HG03442 (cell line): ENCODE data around the gene DHX16.
"Not testable (repeated sequence)": the region's sequence is repeated elsewhere in the genome, so short reads cannot be mapped to it uniquely, and the experiment has no call there.

Experiments used
- ATAC-seq: cut with Tn5 transposase; IDR thresholded peaks from one replicate; pipeline ENCODE4 v1.9.1; 2021; ENCODE audit warnings: mild to moderate bottlenecking, moderate library complexity; ENCODE audit not compliant: unreplicated experiment

Gene DHX16

GRCh38 chr6:30679765-30680535 is 7.1 kb upstream of the DHX16 start:
- ATAC-seq: no peak

DNA sequence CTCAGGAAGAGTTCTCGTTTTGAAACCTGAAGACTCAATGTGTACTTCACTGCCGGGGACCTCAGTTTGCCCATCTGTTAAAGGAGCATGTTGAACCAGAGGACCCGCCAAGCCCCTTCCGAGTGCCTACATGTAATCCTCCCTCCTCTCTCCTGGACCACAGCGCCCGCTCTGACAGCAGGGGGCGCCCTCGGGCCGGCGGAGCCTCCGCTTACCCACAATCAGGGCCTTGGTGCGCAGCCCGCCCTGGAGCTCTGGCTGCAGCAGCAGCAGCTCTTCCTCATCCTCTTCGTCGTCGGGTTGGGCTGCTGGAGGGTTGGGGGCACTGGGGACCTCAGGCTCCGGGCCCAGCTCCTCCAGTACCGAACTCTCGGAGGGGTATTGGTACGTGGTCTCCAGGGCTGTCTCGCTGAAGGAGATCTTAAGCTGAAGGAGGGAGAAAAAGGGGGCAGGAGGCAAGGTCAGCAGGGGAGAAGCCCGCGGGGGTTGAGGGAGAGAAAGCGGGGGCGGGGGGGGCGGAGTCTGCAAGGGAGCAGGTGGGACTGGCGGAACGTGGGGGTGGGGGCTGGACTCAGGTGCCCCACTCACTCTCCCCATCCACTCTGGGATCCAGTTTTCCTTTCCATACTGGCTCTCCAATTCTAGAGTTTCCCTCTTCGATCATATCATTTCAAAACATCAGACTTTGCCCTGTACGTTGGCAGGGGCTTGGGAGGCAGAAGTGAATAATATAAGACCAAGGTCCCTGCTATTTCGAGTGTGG is 6.3 kb upstream of the DHX16 start:
- ATAC-seq: peak; percentile 39

- no peak for ATAC-seq
Measured at GRCh38 chr6:30676660-30677285, 4.0 kb upstream of the DHX16 start.

DNA sequence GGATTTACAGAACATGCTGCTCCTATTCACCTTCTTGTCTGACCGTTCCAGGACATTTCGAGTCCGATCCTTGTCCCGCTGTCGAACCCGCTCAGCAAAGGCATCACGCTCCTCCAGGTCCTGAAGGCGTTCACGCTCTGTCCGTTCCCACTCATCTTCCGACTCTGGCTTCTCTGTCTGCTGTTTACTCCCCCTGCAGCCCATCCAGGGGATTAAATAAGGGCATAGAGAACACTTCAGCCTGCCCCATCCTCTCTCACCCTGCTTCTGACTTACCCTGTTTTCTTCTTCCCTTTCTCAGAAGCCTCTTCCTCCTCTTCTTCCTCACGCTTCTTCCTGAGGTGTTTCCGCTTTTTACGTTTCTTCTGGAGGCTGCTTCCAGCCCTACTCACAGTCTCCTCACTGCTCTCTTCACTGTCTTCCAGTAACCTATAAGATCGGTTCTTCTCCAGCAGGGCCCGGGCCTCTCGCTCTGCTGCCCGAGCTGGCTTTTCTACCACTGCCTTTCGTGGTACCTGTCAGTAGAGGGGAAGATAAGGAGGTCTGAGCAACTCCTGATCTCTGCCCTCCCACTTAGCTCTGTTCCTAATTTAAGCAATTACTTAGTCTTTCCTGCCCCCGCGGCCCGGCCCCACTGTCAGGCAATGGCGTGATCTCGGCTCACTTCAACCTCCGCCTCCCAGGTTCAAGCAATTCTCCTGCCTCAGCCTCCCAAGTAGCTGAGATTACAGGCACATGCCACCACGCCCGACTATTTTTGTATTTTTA is 1.9 kb downstream of the DHX16 start:
- no peak for ATAC-seq

DNA sequence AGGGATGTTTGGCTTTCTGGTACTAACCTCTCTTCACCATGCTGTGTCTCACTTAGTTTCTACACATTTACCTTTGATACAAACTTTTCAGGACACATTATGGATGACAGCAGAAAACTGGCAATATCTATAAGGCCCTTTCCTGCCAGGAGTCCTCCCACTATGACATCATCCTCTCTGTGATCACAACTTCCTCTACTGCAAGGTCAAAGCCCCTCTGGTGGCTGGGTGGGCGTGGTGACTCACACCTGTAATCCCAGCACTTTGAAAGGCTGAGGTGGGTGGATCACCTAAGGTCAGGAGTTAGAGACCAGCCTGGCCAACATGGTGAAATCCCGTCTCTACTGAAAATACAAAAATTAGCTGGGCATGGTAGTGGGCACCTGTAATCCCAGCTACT is 6.5 kb downstream of the DHX16 start:
- not testable (repeated sequence) for ATAC-seq

DNA sequence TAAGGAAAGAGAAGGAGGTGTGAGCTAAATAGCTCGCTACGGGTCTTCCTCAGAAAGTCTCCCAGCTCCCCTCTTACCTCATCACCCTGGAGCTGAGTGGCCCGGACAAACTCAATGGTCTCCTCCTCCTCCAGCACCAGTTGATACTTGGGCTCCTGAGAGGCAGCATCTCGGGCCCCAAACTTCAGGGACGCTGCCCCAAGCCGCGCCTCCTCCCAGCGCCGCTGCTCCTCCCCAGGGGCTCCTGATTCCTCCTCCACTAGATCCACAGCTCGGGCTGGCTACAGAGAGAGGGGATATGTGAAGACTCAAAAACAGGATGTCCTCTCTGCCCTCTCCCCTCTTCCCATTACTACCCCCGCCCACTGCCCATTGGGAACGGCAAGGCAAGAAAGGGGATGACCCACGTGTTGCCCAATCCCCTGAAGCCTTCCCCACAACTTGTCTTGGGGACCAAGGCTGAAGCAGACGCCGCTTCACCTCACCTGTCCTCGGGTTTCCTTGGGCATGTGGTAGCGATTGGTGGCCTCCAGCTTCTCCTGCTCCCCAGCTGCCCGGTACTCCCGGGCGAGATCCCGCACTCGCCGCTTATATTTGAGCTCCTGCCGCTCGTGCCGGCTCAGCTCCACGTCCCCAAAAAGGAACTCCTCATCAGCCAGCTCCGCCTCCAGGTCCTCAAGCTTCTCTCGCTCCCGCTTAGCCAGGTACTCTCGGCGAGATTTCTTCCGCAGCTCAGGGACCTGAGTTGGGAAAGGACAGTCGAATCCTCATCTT is 7.6 kb downstream of the DHX16 start:
- ATAC-seq: no peak

- ATAC-seq: not testable (repeated sequence)
Measured at GRCh38 chr6:30657922-30658321, 14.9 kb downstream of the DHX16 start.

DNA sequence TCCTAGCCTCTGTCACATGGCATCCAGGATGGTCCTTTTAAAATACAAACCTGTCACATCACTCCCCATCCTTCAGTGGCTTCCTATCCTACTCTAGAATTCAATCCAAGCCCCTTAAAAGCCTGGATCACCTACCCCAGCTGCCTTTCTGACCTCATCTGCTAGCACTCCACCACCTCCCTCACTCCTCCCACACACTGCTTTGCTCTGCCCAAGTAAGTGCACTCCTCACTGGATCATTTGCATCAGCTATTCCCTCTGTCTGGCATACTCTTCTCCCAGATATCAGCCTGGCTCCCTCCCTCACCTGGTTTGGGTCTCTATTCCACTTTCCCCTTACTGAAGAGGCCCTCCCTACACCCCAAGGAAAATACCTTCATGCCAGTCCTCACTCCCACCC is 15.4 kb downstream of the DHX16 start:
- ATAC-seq: no peak

- ATAC-seq: no peak
Measured at GRCh38 chr6:30656513-30656912, 16.3 kb downstream of the DHX16 start.

DNA sequence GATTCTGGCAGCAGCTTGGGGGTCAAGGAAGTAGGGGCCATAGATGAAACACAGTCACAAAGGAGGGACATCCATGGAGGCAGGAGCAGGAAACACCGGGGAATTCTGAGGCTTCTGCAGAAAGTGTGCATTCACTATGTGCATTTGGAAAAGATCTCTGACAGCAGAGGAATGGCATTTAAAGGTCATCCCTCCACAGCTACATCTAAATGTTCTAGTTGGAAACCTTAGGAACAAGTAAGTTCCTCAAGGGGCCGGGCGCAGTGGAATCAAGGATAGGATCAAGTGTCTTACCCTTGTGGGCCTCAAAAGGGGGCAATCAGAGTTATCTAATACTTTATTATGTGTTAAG is 17.1 kb downstream of the DHX16 start:
- ATAC-seq: no peak

DNA sequence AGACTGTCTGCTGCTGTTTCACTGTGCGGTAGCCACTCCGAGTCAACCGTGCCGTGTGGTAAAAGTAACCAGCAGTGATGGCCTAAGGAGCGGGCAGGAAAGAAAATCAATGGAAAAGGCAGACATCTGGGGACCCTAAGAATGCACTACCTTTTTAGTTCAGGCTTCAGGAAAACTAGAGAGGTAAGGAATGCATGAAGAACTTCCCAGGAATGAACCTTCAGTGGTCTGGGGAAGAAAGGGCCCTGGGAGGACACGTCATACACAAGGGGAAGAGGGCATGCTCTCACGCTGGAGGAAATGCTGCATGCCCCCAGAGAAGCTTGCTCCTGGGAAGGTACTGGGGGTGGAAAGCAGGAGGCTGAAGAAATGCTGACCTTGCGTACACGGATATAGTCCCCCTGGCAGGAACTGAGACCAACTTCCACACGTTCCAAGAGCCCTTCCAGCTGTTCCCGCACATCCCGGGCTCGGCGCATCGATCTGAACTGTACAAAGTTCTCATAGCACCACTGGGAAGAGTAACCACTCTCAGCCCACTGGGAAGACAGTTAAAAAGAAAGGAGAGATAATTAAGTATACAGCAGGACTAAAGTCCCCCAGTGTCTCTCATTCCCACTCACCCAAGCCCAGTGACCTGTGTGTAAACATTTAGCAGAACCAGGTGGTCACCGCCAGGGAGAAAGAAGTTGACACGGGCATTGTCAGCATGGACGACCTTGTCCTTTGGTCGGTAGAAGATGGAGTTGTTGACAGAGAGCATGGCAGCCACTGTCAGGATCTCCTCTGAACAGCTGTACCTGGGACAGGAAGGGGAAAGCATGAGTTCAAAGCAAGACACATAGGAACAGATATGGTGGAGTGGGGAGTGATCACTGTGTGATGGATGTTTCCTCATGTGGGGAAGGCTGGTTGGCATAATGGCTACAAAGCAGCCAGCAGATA is 17.7 kb downstream of the DHX16 start:
- no peak for ATAC-seq

- no peak for ATAC-seq
Measured at GRCh38 chr6:30651143-30651542, 21.7 kb downstream of the DHX16 start.

DNA sequence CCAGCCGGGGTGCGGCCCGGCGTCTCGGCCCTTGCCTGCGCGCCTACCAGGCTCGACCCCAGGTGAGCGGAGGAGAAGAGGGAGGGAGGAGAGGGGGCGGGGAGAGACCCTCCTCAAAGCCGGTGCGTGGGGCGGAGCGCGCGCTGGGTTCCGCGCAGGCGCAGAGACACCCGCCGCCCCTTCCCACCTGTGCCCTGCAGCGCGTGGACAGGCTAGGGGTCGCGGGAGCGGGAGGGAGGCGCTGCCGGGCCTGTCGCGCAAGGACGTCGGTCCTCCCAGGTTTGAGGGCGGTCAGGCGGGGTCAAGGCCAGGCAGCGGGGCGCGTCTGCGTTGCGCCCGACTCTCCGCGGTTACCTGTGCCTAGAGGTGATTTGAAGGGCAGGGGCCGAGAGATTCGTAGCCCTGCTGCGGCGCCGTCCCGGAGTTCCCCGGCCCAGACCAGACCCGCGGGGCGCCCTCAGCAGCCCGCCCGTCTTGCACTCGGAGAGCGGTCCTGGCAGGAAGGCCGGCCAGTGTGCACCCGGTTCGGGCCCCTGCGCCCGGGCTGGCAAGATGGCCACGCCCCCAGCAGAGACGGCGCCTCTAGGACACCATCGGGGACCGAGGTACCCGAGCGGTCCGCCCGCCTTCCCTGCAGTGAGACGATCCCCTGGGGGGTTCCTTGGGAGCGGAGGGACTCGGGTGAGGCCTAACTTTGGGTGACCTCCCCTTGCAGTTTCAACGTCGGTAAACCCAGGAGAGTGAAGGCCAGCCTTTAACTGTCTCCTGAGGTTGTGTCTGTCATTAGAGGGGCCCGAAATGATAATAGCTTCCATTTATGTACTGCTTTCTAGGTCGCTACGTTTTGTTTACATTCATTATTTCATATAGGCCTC is 25.3 kb downstream of the DHX16 start:
- peak; percentile 64 for ATAC-seq

DNA sequence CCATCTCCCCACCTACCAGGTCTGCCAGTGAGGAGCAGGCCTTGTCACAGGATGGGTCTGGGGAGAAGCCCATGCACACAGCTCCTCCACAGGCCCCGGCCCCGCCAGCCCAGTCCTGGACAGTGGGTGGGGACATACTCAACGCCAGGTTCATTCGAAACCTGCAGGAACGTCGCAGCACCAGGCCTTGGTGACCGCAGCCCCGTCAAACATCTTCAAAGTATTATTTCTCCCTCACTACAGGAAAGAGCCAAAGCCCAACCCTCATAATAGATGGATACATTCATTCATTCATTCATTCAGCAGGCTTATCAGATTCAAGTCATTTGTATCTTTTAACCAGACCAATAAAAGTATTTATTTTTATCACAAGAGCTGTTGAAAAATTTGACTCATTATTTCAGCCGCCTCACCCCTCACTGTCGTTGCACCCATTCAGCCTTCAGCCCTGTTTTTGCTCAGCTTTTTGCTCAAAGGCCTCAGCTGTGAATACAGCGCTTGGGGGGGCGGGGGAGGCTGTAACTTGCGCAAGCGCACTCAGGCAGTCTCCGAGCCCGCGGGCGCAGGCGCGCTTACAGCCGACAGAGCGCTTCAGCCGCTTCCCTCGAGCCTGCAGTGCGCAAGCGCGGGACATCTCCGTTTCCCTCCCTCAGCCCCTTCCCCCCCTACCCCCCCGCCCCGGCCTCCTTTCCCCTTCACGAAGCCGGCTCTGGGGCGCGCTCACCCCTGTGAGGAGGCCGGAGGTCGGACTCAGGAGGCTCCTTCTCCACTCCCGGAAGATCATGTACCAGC is 26.2 kb downstream of the DHX16 start, which contains the start of gene C6orf136:
Gene C6orf136 (plus strand): TSS at position 684 of the 792 bp plus-strand sequence. CDS start 99 bp downstream, at position 783.
- peak; percentile 43 for ATAC-seq

- ATAC-seq: no peak
Measured at GRCh38 chr6:30645989-30646388, 26.8 kb downstream of the DHX16 start.

GRCh38 chr6:30644769-30645168 is 28.0 kb downstream of the DHX16 start:
- no peak for ATAC-seq

- no peak for ATAC-seq
Measured at GRCh38 chr6:30643656-30644055, 29.1 kb downstream of the DHX16 start.
